NCI-H1417 treated with DMSO at 0.1 percent for 48 hours (cell line): ENCODE results near the gene IGFBP3.
A peak's percentile ranks its signal among the peaks of the same experiment; 100 is the strongest.
"Not testable (repeated sequence)": the region's sequence is repeated elsewhere in the genome, so short reads cannot be mapped to it uniquely, and the experiment has no call there.

ENCODE experiments used
- DNase-seq: peaks from one replicate; lab custom pipeline; 2025; lab: John Stamatoyannopoulos, UW

Gene IGFBP3, protein sequence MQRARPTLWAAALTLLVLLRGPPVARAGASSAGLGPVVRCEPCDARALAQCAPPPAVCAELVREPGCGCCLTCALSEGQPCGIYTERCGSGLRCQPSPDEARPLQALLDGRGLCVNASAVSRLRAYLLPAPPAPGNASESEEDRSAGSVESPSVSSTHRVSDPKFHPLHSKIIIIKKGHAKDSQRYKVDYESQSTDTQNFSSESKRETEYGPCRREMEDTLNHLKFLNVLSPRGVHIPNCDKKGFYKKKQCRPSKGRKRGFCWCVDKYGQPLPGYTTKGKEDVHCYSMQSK

DNA sequence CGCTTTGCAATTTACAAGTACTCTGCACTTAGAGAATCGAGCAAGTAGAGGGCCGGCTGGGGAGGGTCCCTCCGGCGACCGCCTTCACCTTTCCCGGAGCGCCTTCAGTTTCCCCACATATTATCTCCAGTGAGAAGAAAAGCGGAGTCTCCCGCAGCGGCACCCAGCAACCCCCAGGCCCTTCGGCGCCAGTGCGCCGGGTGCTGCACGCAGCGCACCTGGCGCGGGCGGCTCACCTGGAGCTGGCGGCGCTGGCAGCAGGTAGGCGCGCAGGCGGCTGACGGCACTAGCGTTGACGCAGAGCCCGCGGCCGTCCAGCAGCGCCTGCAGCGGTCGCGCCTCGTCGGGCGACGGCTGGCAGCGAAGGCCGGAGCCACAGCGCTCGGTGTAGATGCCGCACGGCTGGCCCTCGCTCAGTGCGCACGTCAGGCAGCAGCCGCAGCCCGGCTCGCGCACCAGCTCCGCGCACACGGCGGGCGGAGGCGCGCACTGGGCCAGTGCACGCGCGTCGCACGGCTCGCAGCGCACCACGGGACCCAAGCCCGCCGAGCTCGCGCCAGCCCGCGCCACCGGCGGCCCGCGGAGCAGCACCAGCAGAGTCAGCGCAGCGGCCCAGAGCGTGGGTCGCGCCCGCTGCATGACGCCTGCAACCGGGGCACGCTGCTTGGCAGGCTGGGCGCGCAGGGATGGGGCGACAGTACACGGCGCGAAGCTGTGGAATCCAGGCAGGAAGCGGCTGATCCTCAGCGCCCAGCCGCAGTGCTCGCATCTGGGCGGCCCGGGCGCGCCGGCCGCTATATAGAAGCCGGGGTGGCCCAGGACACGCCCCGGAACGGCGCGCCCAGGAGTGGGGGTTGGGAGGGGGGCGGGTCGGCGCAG is at the start of gene IGFBP3:
Gene IGFBP3 (minus strand): TSS at position 771 of the 879 bp plus-strand sequence. CDS start 132 bp downstream, at position 639.
- DNase-seq: peak; percentile 48

DNA sequence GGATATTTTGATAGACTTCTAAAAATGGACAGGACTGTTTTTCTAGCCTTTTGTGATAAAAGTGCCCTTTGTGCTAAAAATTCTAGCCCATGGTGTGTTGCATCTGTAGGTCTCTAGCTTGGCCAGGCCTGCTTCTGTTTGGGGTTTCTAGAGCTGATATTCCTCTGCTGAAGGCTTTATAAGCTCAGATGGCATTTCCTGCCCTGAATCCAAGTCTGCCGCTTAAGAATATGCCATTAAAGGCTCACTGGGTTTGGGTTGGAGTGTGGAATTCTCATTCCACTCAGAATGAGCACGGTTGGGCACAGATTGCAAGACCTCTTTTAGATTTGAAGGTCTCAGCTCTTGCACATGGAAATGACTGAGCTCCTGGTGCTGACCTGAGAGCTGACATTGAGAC is 49.4 kb upstream of the IGFBP3 start:
- no peak for DNase-seq

DNA sequence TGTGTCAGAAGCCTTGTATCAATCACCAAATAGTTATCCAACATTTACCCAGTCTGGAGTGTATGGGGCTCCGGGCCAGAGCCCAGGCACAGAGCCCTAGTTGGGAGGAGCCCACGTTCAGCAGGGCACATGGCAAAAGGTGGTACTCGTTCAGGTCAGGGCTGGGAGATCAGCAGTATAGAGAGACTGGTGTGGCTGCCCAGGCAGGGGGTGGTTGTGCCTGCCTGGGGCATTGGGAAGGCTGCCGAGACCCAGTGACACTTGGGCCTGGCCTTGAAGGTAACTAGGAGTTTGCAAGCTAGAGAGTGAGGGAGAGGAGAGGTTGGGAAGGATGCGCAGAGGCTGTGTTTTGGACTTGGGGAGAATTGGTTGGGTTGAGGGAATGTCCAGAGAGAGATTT is 48.9 kb upstream of the IGFBP3 start:
- DNase-seq: no peak

DNA sequence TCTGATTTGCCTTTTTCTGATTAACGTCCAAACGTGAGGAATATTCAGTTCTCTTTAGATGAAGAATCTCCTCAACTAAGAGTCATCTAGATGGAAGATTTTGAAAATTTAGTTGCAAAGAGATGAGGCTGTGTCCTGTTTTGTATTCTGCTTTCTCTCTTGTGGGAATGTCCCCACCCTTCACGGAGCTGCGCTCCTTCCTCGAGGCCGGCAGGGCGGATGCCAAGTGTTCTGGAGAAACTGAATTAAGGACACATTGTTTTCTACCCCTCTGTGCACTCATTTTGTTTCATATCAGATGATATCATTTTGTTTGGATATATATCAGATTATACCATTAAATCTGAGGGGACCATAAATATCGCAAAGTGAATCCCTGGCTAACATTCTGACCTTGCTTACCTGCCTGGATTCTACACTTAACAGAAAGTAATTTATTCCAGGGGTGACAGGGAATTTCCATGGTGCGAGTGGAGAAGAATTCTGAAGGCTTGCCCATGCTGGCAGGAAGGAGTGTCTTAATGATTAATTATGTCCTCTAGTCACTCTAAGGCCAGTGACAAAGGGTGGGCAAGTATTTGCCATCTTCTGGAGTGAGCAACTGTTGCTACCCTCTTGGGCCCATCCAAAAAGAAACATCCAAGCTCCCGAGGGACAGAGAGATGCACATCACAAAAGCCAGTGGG is 47.9 kb upstream of the IGFBP3 start:
- no peak for DNase-seq

DNA sequence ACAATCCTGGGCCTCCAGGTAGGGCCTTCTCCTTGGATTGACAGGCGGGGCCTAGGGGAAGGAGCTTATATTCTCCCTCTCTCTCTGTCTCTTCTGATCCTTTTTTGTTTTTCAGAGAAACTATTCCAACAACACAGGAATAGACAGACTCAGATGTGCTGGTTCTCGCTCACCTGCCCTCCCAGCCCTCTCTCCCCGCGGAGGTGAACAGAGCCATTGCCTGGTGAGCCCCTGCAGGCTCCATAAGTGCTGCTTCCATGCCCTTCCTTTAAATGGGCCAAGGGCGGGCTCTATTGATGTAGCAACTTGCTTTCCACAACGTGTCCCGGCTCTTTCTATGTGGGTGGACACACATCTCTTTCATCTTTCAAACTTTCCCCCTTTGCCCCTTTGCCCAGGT is 47.2 kb upstream of the IGFBP3 start:
- DNase-seq: no peak

DNA sequence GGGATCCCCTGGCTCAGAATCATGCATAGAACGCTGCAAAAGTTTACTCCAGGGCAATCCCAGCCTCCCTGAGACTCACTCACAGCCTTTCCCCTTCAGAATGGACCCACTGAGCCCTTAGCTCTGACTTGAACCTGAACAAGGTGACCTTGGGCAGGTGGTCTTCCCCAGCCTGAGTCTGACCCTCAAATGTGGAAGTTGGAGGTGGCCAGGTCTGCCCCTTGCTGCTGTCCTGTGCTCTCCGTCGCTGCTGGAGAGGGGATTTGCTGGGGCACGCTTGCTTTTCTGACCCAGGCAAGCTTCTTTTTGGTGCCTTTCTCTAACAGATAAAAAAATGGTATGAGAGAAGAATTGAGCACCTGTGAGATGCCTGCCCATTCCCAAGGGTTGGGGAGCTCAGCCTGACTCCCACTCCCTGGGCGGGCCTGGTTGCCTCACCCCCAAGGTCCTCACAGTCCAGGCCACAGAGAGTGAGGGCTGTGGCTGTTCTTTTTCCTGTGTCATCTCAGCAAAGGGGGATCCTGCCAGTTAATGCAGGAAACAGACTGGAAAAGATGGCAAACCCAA is 46.6 kb upstream of the IGFBP3 start:
- DNase-seq: no peak

DNA sequence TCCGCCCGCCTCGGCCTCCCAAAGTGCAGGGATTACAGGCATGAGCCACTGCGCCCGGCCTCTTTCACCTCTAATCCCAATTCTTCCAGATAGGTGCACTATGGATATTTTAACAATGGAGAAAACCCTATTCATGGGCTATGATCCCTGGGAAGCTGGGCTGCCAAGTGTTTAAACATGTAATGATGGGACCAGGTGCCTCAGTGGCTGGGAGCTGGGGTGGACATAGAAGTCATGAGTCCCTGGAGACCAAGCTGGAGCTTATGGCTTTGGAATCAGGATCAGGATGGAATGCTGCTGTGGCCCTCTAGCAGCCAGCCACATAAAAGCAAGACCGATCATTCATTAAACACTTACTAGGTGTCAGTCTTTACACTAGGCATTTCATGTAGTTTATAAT is 41.8 kb upstream of the IGFBP3 start:
- no peak for DNase-seq

DNA sequence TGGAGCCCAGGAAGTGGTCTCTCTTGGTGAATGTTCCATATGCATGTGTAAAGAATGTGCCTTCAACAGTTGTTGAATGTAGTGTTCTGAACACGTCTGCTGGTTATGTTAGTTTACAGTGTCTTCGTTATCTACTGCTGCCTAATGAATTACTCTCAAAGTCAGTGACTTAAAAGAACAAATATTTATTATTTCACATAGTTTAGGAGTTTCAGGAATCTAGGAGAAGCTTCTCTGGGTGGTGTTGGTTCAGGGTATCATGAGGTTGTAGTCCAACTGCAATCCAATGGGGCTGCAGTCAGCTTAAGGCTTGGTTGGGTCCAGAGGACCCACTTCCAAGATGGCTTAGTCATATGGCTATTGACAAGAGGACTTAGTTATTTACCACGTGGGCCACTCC is 36.6 kb upstream of the IGFBP3 start:
- DNase-seq: no peak

DNA sequence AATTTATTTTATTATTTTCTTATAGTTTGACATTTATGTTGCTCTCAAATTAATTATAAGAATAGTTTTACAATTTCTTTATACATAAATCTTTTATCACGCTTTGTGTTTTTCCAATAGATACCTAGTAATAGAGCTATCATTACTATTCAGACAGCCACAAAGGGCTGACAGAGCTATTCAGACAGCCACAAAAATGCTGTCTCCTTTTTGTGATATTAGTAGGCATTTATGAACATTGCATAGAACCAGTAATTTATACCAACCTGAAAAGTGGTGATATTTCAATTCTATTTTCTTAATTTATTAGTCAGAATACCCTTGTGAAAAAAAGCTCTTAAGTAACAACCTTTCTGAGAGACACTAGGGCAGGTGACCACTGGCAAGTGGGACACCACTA is 34.2 kb upstream of the IGFBP3 start:
- DNase-seq: no peak

DNA sequence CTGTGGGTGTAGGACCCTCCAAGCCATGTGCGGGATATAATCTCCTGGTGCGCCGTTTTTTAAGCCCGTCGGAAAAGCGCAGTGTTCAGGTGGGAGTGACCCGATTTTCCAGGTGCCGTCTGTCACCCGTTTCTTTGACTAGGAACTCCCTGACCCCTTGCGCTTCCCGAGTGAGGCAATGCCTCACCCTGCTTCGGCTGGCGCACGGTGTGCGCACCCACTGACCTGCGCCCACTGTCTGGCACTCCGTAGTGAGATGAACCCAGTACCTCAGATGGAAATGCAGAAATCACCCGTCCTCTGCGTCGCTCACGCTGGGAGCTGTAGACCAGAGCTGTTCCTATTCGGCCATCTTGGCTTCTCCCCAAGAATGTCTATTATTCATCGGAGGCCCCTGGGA is 32.0 kb upstream of the IGFBP3 start:
- not testable (repeated sequence) for DNase-seq

DNA sequence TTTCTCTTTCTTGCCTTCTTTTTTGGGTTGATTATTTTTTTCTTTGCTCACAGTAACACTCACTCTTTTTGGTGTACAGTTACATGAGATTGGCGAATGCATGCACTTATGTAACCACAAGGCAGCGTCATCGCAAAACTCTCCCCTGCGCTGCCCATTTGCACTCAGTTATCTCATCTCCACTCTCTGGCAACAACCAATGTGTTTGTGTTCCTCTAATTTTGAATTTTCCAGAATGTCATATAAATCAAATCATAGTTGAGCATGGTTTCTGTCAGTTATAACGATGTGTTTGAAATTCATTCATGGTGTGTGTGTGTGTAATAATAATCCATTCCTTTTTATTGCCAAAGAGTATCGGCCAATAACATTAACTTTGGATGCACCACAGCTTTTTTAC is 23.0 kb upstream of the IGFBP3 start:
- no peak for DNase-seq

DNA sequence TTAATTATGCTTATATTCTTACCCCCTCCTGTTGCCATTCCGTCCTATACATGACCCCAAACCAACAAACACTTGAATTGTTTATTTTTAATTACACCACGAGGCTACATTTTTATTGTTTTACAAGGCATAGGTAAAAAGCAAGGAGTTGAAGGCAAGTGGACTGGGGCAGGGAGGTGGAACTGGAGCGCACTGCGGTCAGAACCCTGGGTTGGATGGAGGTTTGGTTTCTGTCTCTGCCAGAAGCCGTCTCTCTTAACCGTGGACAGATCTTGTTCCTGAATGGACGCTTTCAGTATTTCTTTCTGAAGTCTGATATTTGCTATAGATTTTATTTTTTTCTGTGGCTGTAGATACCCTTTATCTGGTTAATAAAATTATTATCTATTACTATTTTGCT is 19.9 kb upstream of the IGFBP3 start:
- DNase-seq: no peak

DNA sequence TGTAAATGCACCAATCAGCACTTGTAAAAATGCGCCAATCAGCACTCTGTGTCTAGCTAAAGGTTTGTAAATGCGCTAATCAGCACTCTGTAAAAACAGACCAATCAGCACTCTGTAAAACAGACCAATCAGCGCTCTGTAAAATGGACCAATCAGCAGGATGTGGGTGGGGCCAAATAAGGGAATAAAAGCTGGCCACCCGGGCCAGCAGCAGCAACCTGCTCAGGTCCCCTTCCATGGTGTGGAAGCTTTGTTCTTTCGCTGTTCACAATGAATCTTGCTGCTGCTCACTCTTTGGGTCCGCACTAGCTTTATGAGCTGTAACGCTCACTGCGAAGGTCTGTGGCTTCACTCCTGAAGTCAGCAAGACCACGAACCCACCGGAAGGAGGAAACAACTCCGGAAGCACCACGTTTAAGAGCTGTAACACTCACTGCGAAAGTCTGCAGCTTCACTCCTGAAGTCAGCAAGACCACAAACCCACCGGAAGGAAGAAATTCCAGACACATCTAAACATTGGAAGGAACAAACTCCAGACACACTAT is 19.2 kb upstream of the IGFBP3 start:
- not testable (repeated sequence) for DNase-seq

DNA sequence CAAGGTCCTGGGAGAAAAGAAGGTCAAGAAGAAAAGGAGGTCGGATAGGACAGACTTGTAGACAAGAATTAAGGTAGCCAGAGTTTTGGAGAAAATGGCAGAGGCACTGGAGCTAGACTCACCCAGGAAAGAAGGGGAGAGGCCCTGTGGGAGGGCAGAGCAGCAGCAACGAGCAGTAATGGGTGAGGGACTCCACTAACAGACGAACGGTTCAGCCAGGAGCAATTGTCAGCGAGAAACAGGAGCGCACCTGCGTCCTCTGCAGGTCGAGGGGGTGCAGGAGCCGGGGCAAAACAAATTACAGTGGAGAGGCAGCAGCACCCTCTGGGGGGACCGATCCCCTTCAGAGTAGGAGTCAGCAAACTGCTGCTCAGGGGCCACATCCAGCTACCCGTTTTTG is 18.5 kb upstream of the IGFBP3 start:
- DNase-seq: no peak

DNA sequence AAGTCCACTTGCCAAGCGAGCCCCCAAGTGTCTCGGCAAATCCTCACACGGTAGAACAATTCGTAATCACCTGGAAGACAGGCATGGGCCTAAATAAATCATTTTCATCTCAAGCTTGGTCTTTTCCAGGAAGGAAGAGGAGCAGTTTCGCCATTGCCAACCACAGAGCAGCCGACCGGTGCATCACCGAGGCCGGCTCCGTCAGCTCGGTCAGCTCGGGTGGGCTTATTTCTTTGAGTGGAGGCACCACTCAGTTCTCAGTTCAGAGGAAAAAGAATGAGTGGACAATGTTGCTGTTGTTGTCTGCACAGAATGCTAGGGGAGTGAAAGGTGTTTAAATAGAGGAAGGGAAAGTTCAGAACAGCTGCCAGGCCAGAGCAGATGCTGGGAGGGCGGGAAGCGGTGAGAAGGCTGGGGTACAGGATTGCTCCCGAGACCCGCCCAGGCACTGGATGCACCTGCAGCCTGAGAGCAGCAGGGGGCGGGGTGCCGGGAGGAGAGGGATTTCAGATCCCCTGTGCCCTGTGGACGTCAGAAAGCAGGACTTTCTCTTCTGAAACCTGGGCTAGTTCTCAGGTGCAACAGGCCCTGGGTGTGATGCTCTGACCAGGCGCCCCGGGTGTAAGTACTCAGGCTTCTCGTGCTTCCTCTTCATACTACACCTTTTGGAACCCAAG is 17.7 kb upstream of the IGFBP3 start:
- DNase-seq: no peak

DNA sequence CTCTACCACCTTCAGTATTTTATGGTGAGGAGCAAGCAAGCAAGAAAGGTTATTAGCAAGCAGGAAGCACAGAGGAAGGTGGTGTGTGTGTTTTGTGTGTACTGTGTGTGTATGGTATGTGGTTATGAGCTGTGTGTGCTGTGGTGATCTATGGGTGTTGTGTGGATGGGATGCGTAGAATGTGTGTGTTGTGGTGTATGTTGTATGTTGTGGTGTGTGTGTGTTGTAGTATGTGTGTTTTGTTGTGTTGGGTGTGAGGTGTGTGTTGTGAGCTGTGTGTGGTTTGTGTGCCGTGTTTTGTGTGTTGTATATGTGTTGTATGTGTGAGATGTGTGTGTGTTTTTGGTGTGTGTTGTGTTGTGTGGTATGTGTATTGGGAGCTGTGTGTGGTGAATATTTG is 16.8 kb upstream of the IGFBP3 start:
- no peak for DNase-seq

DNA sequence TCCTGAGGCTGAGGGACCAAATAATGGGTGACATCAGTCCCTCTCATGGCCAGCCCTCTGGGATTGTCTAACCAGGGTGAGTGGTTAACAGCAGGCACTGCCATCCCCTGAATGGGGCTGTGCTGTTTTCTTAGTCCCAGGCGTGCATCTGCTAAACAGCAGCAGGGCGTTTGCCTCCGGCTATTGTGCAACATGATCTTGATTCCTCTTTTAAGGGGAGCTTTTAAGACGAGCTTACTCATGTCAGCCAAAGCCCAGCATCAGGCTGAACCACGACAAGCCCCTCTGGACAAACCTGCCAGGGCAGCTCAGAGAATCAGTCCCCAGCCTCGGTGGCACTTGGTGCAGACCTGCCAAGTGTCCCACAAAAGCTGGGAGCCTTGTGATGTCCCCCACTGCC is 16.2 kb upstream of the IGFBP3 start:
- no peak for DNase-seq

DNA sequence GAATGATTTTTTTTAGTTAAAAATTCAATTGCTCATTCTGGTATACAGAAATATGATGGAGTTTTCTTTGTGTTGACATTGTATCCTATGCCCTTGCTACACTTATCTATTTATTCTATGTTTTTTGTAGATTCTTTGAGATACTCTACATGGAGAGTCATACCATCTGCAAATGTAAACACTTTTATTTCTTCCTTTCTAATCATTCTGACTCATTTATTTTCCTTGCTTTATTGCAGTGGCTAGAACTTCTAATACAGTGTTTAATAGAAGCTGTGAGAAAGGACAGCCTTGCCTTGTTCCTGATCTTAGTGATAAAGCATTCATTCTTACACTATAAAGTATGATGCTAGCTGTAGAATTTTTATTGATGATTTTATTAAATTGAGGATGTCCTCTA is 9.9 kb upstream of the IGFBP3 start:
- no peak for DNase-seq

DNA sequence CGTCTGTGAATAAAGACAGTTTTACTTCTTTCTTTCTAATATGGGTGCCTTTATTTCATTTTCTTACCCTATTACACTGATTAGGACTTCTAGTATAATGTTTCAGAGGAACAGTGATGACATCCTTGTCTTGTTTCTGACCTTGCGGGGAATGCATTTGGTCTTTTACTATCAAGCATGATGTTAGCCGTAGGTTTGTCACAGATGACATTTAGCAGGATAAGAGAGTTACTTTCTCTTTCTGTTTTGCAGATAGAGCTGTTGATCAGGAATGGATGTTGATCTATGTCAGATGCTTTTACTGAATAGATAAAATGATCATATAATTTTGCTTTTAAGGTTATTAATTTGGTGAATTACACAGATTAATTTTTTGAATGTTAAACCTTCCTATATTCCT is 6.6 kb upstream of the IGFBP3 start:
- no peak for DNase-seq

DNA sequence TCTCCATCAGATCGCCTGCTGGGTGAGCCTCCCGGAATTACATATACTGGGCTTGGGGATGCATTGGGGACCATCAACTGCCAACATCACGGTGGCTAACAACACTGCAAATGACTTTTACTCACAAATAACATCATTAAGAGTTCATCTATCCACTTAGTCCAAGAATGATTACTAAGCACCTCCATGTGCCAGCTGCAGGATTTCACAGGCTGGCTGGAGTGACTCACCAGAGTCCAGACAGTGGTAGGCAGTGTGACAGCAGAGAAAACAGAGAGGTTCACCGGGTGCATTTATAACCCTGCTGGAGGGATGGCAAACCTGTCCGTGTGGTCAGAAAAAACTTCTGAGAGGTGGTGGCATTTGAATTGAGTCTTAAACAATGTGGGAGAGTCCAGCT is 3.2 kb upstream of the IGFBP3 start:
- no peak for DNase-seq

DNA sequence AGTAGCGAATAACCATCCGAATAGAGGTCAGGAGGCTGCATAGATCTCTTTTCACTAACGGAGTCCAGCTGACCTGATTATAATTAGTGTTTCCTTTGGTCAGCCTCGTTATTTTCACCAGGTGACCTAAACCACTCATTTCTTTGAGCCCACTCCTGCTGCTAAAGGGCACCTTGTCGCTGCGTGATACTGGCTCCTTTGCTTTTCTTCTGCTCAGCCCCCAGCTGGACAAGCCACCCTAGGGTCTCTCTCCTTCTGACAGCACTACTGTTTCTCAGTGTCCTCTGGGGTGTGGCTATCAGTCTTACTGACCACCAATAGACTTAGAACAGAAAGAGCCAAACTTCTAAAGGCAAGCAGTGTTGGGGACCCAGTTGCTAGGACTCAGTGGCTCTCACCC is 2.7 kb upstream of the IGFBP3 start:
- DNase-seq: no peak

DNA sequence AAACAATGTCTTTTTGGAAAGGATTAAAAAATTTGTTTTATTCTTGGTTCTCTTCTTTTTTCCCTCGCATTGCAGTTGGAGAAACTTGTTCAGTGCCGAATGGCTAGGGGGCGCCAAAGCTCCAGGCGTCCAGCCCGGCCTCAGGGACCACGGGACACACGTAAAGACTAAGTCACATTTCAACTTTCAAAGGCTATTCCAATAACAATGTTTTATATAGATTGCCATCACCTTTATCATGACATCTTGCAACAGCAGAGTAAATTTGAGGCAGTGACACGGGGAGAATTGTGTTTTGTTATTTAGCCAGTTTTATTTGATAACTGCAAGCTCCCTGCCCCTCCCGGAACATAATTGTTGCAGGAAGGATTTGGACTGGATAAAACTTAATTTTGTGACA is 2.2 kb upstream of the IGFBP3 start:
- DNase-seq: no peak
